Ammon's horn (tissue), 1 donor: ENCODE results near the gene CNGA1.
"Not testable (repeated sequence)": the region's sequence is repeated elsewhere in the genome, so short reads cannot be mapped to it uniquely, and the experiment has no call there.

ENCODE experiments used
- DNase-seq: peaks from one replicate; pipeline ENCODE4 v3.0.0-alpha.2; 2016; ENCODE audit warnings: low spot score

The CNGA1 gene

GRCh38 chr4:48030470-48030869, 14.0 kb upstream of the CNGA1 start:
- no peak for DNase-seq

- DNase-seq = no peak
These were observed 12.2 kb upstream of the CNGA1 start for GRCh38 chr4:48028696-48029095.

GRCh38 chr4:48027653-48028052, 11.2 kb upstream of the CNGA1 start:
- no peak for DNase-seq

- DNase-seq = peak; percentile 17
These were observed 8.5 kb upstream of the CNGA1 start for GRCh38 chr4:48025005-48025404.

- DNase-seq = no peak
These were observed 8.0 kb upstream of the CNGA1 start for GRCh38 chr4:48024522-48024921.

- DNase-seq = no peak
These were observed 5.8 kb upstream of the CNGA1 start for GRCh38 chr4:48022192-48022799.

- DNase-seq = no peak
These were observed 4.6 kb upstream of the CNGA1 start for GRCh38 chr4:48021100-48021499.

GRCh38 chr4:48018112-48018511, 1.6 kb upstream of the CNGA1 start:
- DNase-seq = no peak

- no peak for DNase-seq
These were observed 659 bp upstream of the CNGA1 start for GRCh38 chr4:48017108-48017571.

GRCh38 chr4:48015678-48016077, 803 bp downstream of the CNGA1 start:
- no peak for DNase-seq

- no peak for DNase-seq
These were observed 1.3 kb downstream of the CNGA1 start for GRCh38 chr4:48015216-48015615.

GRCh38 chr4:48012824-48013223, 3.7 kb downstream of the CNGA1 start:
- no peak for DNase-seq

- DNase-seq = no peak
These were observed 4.8 kb downstream of the CNGA1 start for GRCh38 chr4:48011722-48012121.

- DNase-seq = not testable (repeated sequence)
These were observed 5.6 kb downstream of the CNGA1 start for GRCh38 chr4:48010906-48011305.

- no peak for DNase-seq
These were observed 8.4 kb downstream of the CNGA1 start for GRCh38 chr4:48008021-48008596.

- no peak for DNase-seq
These were observed 10.7 kb downstream of the CNGA1 start for GRCh38 chr4:48005781-48006180.

- DNase-seq = not testable (repeated sequence)
These were observed 12.9 kb downstream of the CNGA1 start for GRCh38 chr4:48003568-48003967.

GRCh38 chr4:48002267-48002666, 14.2 kb downstream of the CNGA1 start:
- no peak for DNase-seq

GRCh38 chr4:47996021-47996420, 20.5 kb downstream of the CNGA1 start:
- no peak for DNase-seq

GRCh38 chr4:47992475-47992874, 24.0 kb downstream of the CNGA1 start:
- DNase-seq = not testable (repeated sequence)

GRCh38 chr4:47990145-47990544, 26.3 kb downstream of the CNGA1 start:
- no peak for DNase-seq

- DNase-seq = peak; percentile 29
These were observed 41.9 kb downstream of the CNGA1 start for GRCh38 chr4:47974566-47974965.

- no peak for DNase-seq
These were observed 43.8 kb downstream of the CNGA1 start for GRCh38 chr4:47972721-47973120.

GRCh38 chr4:47972181-47972580, 44.3 kb downstream of the CNGA1 start:
- peak; percentile 52 for DNase-seq
